HCT116 (cell line): ENCODE results near the gene SVBP.

ENCODE experiments used
- EZH2phosphoT487 ChIP-seq: fragments of 200-600 bp; IDR thresholded peaks from 2 replicates; pipeline ENCODE4 v1.6.1; 2018; ENCODE audit warnings: antibody characterized with exemption, borderline replicate concordance
- FOSL1 ChIP-seq: IDR thresholded peaks from 2 replicates; pipeline ENCODE4 v1.6.1; 2012; ENCODE audit warnings: low read depth
- POLR2AphosphoS5 ChIP-seq: IDR thresholded peaks from 2 replicates; pipeline ENCODE4 v1.6.1; 2011; ENCODE audit warnings: mild to moderate bottlenecking, low read depth, low read length, moderate library complexity
- TCF7L2 ChIP-seq: IDR thresholded peaks from 2 replicates; pipeline ENCODE4 v1.7.0; 2011; ENCODE audit warnings: borderline replicate concordance, inconsistent platforms; ENCODE audit not compliant: insufficient read depth, insufficient read length; ENCODE audit errors: extremely low read depth
- ZNF274 ChIP-seq: fragments of 200-500 bp; sonication (Bioruptor generic); IDR thresholded peaks from 2 replicates; pipeline ENCODE4 v1.6.1; 2014; ENCODE audit warnings: mild to moderate bottlenecking, low read depth, low read length, inconsistent platforms

- TF ChIP-seq FOSL1 = no peak
- TF ChIP-seq ZNF274 = no peak
- no peak for TF ChIP-seq TCF7L2
- TF ChIP-seq EZH2phosphoT487 = no peak
- TF ChIP-seq POLR2AphosphoS5 = no peak
Observed at GRCh38 chr1:42841010-42841409, 23.8 kb upstream of the SVBP start.
